ENCODE measurements around the gene LRP2BP. TPM values are rescaled to one million over a fixed set of nuclear protein-coding genes. Genes with fewer than 3 reads are reported as not detected.

Gene LRP2BP
- total and polyA plus RNA-seq, 2 of the 13 experiments (the other 11 are each of a cell fraction or from before 2014, with no cell fraction given): 0.22 to 0.29 TPM

DNA sequence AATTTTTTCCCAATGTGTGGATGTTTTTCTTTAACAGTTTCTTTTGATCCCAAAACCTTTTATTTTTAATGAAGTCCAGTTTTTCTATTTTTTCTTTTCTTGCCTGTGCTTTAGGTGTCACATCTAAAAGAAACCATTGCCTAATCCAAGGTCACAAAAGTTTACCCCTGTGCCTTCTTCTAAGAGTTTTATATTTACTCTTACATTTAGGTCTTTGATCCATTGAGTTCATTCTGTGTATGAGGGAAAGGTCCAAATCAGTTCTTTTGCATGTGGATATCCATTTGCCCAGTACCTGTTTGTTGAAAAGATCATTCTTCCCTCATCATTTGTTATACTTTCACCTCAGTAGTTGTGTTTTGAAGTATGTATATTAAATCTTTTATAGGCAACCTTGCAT is 13.0 kb downstream of the LRP2BP start (continued):
- TF ChIP-seq ZNF780A (CRISPR knock-in tag; IDR thresholded peaks at IDR 0.05) (no peak), HMG20A (CRISPR knock-in tag; IDR thresholded peaks at IDR 0.05; ENCODE audit: borderline replicate concordance) (peak; percentile 74; the same call in 1 of the 2 replicates), NAIF1 (CRISPR knock-in tag; IDR thresholded peaks at IDR 0.05; ENCODE audit: borderline replicate concordance) (no peak), BCL6 (CRISPR knock-in tag; IDR thresholded peaks at IDR 0.05) (no peak), HNF4A (CRISPR knock-in tag; IDR thresholded peaks at IDR 0.05) (peak; percentile 29), ZNF234 (CRISPR knock-in tag; conservative IDR thresholded peaks at IDR 0.05) (no peak), SOX5 (CRISPR knock-in tag; IDR thresholded peaks at IDR 0.05; ENCODE audit: borderline replicate concordance) (peak; percentile 30; the same call in 1 of the 2 replicates), FOXC1 (CRISPR knock-in tag; IDR thresholded peaks at IDR 0.05; ENCODE audit: borderline replicate concordance) (no peak), TAF15 (IDR thresholded peaks at IDR 0.05; ENCODE audit: low read depth, low read length, poor library complexity, severe bottlenecking) (no peak), GFI1 (CRISPR knock-in tag; IDR thresholded peaks at IDR 0.05; ENCODE audit: borderline replicate concordance) (peak; percentile 31; the same call in 1 of the 2 replicates), ERF (CRISPR knock-in tag; IDR thresholded peaks at IDR 0.05) (no peak), ISL2 (CRISPR knock-in tag; IDR thresholded peaks at IDR 0.05) (peak; percentile 85), ZBTB10 (CRISPR knock-in tag; IDR thresholded peaks at IDR 0.05; ENCODE audit: borderline replicate concordance) (no peak), ELF3 (CRISPR knock-in tag; IDR thresholded peaks at IDR 0.05) (0 out of 2 replicates have a peak, but pooled peaks have one; percentile 17)

Measured in HepG2 (cell line).